Lower leg skin (tissue), 3 donors: ENCODE measurements around the gene ZNF621.

Source experiments
- POLR2A ChIP-seq, 2 donors: fragments of 450-650 bp; IDR thresholded peaks; one replicate each; pipeline ENCODE4 v1.6.1; 2016 to 2017; ENCODE audit warnings: antibody characterized with exemption in 2 of 2, mild to moderate bottlenecking in 1 of 2, moderate library complexity in 1 of 2
- TF ChIP-seq, protein P1 (sequence below), 3 donors: fragments of 450-650 bp; IDR thresholded peaks; one replicate each; pipeline ENCODE4 v1.5.1; 2016; ENCODE audit warnings: antibody characterized with exemption in 3 of 3, mild to moderate bottlenecking in 3 of 3, moderate library complexity in 2 of 3

DNA sequence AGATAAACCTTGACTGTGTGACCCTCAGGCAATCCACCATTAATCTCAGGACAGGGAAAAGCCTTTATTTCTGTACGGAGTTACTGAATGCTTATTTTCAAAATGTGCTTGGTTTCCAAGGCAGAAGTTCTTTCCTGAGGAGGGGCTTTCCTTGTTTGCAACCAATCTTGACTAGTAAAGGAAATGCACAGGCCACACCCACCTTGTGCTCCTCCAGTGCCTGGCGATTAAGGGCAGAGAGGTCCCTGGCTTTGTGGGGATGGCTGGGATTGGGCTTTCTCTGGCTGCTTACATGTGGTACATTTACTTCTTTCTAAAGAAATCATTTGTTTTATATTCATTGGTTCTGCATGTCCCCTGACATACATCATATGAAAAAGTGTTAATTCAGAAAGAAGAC, 47.8 kb downstream of the ZNF621 start:
- TF ChIP-seq, protein P1, sequence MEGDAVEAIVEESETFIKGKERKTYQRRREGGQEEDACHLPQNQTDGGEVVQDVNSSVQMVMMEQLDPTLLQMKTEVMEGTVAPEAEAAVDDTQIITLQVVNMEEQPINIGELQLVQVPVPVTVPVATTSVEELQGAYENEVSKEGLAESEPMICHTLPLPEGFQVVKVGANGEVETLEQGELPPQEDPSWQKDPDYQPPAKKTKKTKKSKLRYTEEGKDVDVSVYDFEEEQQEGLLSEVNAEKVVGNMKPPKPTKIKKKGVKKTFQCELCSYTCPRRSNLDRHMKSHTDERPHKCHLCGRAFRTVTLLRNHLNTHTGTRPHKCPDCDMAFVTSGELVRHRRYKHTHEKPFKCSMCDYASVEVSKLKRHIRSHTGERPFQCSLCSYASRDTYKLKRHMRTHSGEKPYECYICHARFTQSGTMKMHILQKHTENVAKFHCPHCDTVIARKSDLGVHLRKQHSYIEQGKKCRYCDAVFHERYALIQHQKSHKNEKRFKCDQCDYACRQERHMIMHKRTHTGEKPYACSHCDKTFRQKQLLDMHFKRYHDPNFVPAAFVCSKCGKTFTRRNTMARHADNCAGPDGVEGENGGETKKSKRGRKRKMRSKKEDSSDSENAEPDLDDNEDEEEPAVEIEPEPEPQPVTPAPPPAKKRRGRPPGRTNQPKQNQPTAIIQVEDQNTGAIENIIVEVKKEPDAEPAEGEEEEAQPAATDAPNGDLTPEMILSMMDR (IDR thresholded peaks at IDR 0.05) = no peak
- TF ChIP-seq POLR2A (IDR thresholded peaks at IDR 0.05) = no peak
